Suprapubic skin (tissue), 4 donors: ENCODE results near the gene P2RY8.

Experiments
- CTCF ChIP-seq, 2 donors: fragments of 200-600 bp in 1 of 2; fragments of 450-650 bp in 1 of 2; sonication (generic) in 1 of 2; IDR thresholded peaks; one replicate each; pipeline ENCODE4 v1.5.1; 2016 to 2019; ENCODE audit warnings: antibody characterized with exemption in 2 of 2, mild to moderate bottlenecking in 1 of 2, moderate library complexity in 1 of 2
- EP300 ChIP-seq: sonication (generic); formaldehyde crosslinking; IDR thresholded peaks from one replicate; pipeline ENCODE4 v1.6.1; 2017; ENCODE audit warnings: antibody characterized with exemption
- POLR2A ChIP-seq, 2 donors: fragments of 450-650 bp; IDR thresholded peaks; one replicate each; pipeline ENCODE4 v1.6.1; 2017; ENCODE audit warnings: antibody characterized with exemption in 2 of 2, mild to moderate bottlenecking in 2 of 2, moderate library complexity in 2 of 2
- POLR2AphosphoS5 ChIP-seq, 3 donors: sonication (generic); formaldehyde crosslinking; IDR thresholded peaks; one replicate each; pipeline ENCODE4 v1.6.1; 2017; ENCODE audit warnings: antibody characterized with exemption in 3 of 3

GRCh38 chrX:1516596-1517104 is 20.3 kb downstream of the P2RY8 start:
- TF ChIP-seq CTCF (IDR thresholded peaks at IDR 0.05), result no peak
- TF ChIP-seq POLR2A (IDR thresholded peaks at IDR 0.05), result no peak
- no peak for TF ChIP-seq POLR2AphosphoS5 (IDR thresholded peaks at IDR 0.05)
- TF ChIP-seq EP300, result no peak
